Measurements from ENCODE around the gene MKKS.
"Not testable (repeated sequence)": the region's sequence is repeated elsewhere in the genome, so short reads cannot be mapped to it uniquely, and the experiment has no call there.

The MKKS gene

GRCh38 chr20:10415013-10415650 is 18.9 kb downstream of the MKKS start:
- Mint-ChIP-seq H3K4me3 (no peak overlapping the region), H3K4me1 (peaks cover 9 to 19% of the 10 kb centered on the region in 2 donors), H3K27ac (no peak overlapping the region), H3K27me3 (no peaks in the 10 kb centered on the region), H3K9me3 (no peaks in the 10 kb centered on the region), H3K36me3 (peaks cover 16 to 19% of the 10 kb centered on the region in 2 donors)
- no peak for DNase-seq
- no peak for ATAC-seq (replicated peaks)

GRCh38 chr20:10412591-10413408 is 21.2 kb downstream of the MKKS start:
- peak; percentile 81 to 91 for ATAC-seq (replicated peaks)
- Mint-ChIP-seq H3K27me3 (no peaks in the 10 kb centered on the region), H3K4me3 (no peak overlapping the region), H3K4me1 (peaks cover 6 to 11% of the 10 kb centered on the region in 2 donors), H3K9me3 (no peaks in the 10 kb centered on the region), H3K27ac (no peak overlapping the region), H3K36me3 (peaks cover 16% of the 10 kb centered on the region in 2 donors)
- no peak for DNase-seq

GRCh38 chr20:10411673-10412072 is 22.3 kb downstream of the MKKS start:
- no peak overlapping the region for H3K4me3 Mint-ChIP-seq
- DNase-seq (no peak), ATAC-seq (replicated peaks) (no peak)
- H3K4me1 Mint-ChIP-seq: peaks cover 3 to 6% of the 10 kb centered on the region in 2 donors
- no peaks in the 10 kb centered on the region for H3K9me3 Mint-ChIP-seq
- no peak overlapping the region for H3K27ac Mint-ChIP-seq
- no peaks in the 10 kb centered on the region for H3K27me3 Mint-ChIP-seq
- H3K36me3 Mint-ChIP-seq: peaks cover 11 to 12% of the 10 kb centered on the region in 2 donors

GRCh38 chr20:10408108-10408813 is 25.8 kb downstream of the MKKS start:
- no peaks in the 10 kb centered on the region for H3K27me3 Mint-ChIP-seq
- no peak overlapping the region for H3K4me3 Mint-ChIP-seq
- no peaks in the 10 kb centered on the region for H3K9me3 Mint-ChIP-seq
- peaks cover 3 to 17% of the 10 kb centered on the region in 2 donors for H3K36me3 Mint-ChIP-seq
- H3K4me1 Mint-ChIP-seq: peaks cover 0 to 8% of the 10 kb centered on the region in 2 donors
- no peak overlapping the region for H3K27ac Mint-ChIP-seq
- ATAC-seq (replicated peaks) (no peak), DNase-seq (no peak)

GRCh38 chr20:10404959-10405530 is 29.0 kb downstream of the MKKS start:
- Mint-ChIP-seq H3K27me3 (no peaks in the 10 kb centered on the region), H3K4me3 (no peak overlapping the region), H3K4me1 (peaks cover 0 to 7% of the 10 kb centered on the region in 2 donors), H3K9me3 (no peaks in the 10 kb centered on the region), H3K36me3 (peaks cover 4 to 18% of the 10 kb centered on the region in 2 donors), H3K27ac (no peak overlapping the region)
- no peak for ATAC-seq (replicated peaks)
- no peak for DNase-seq

GRCh38 chr20:10404023-10404628 is 29.9 kb downstream of the MKKS start:
- H3K4me3 Mint-ChIP-seq: no peak overlapping the region
- no peaks in the 10 kb centered on the region for H3K27me3 Mint-ChIP-seq
- peaks cover 0 to 7% of the 10 kb centered on the region in 2 donors for H3K4me1 Mint-ChIP-seq
- H3K9me3 Mint-ChIP-seq: no peaks in the 10 kb centered on the region
- peaks cover 4 to 18% of the 10 kb centered on the region in 2 donors for H3K36me3 Mint-ChIP-seq
- DNase-seq: no peak
- no peak overlapping the region for H3K27ac Mint-ChIP-seq
- no peak for ATAC-seq (replicated peaks)

GRCh38 chr20:10402938-10403608 is 30.9 kb downstream of the MKKS start:
- H3K27ac Mint-ChIP-seq: no peak overlapping the region
- no peaks in the 10 kb centered on the region for H3K9me3 Mint-ChIP-seq
- H3K27me3 Mint-ChIP-seq: no peaks in the 10 kb centered on the region
- H3K4me1 Mint-ChIP-seq: peaks cover 0 to 7% of the 10 kb centered on the region in 2 donors
- ATAC-seq (replicated peaks): no peak
- H3K4me3 Mint-ChIP-seq: no peak overlapping the region
- DNase-seq: no peak
- H3K36me3 Mint-ChIP-seq: peaks cover 4 to 18% of the 10 kb centered on the region in 2 donors

- H3K27me3 Mint-ChIP-seq: no peaks in the 10 kb centered on the region
- ATAC-seq (replicated peaks) (no peak), DNase-seq (no peak)
- H3K36me3 Mint-ChIP-seq: peaks cover 4 to 8% of the 10 kb centered on the region in 2 donors
- no peak overlapping the region for H3K27ac Mint-ChIP-seq
- no peak overlapping the region for H3K4me3 Mint-ChIP-seq
- H3K9me3 Mint-ChIP-seq: no peaks in the 10 kb centered on the region
- H3K4me1 Mint-ChIP-seq: peaks cover 0 to 7% of the 10 kb centered on the region in 2 donors
Observed at GRCh38 chr20:10398834-10399369, 35.1 kb downstream of the MKKS start.

GRCh38 chr20:10394752-10395151 is 39.3 kb downstream of the MKKS start:
- not testable (repeated sequence) for H3K36me3 Mint-ChIP-seq; H3K4me3 Mint-ChIP-seq; ATAC-seq (replicated peaks); H3K27ac Mint-ChIP-seq; DNase-seq; H3K9me3 Mint-ChIP-seq; H3K27me3 Mint-ChIP-seq; H3K4me1 Mint-ChIP-seq

- Mint-ChIP-seq H3K27ac (no peak overlapping the region), H3K4me3 (no peak overlapping the region), H3K9me3 (no peaks in the 10 kb centered on the region), H3K36me3 (no peaks in the 10 kb centered on the region), H3K4me1 (no peaks in the 10 kb centered on the region), H3K27me3 (peaks cover 0 to 5% of the 10 kb centered on the region in 2 donors)
- no peak for DNase-seq
- ATAC-seq (replicated peaks): no peak
Observed at GRCh38 chr20:10390709-10391108, 43.3 kb downstream of the MKKS start.

- H3K4me3 Mint-ChIP-seq: no peak overlapping the region
- H3K4me1 Mint-ChIP-seq: no peaks in the 10 kb centered on the region
Observed at GRCh38 chr20:10388597-10388996, 45.4 kb downstream of the MKKS start.

GRCh38 chr20:10387686-10388085 is 46.3 kb downstream of the MKKS start:
- Mint-ChIP-seq H3K4me3 (no peak overlapping the region), H3K9me3 (no peaks in the 10 kb centered on the region), H3K36me3 (no peaks in the 10 kb centered on the region), H3K27ac (no peak overlapping the region), H3K4me1 (no peaks in the 10 kb centered on the region), H3K27me3 (peaks cover 8 to 9% of the 10 kb centered on the region in 2 donors)
- ATAC-seq (replicated peaks) (no peak), DNase-seq (no peak)

More at GRCh38 chr20:10388597-10388996, 45.4 kb downstream of the MKKS start:
- DNase-seq (no peak), ATAC-seq (replicated peaks) (no peak)
- Mint-ChIP-seq H3K36me3 (no peaks in the 10 kb centered on the region), H3K27me3 (peaks cover 1 to 5% of the 10 kb centered on the region in 2 donors), H3K27ac (no peak overlapping the region), H3K9me3 (no peaks in the 10 kb centered on the region)

GRCh38 chr20:10385850-10386544 is 48.0 kb downstream of the MKKS start:
- Mint-ChIP-seq H3K36me3 (no peaks in the 10 kb centered on the region), H3K9me3 (no peaks in the 10 kb centered on the region), H3K27ac (no peak overlapping the region), H3K4me3 (no peak overlapping the region), H3K4me1 (no peaks in the 10 kb centered on the region), H3K27me3 (peaks cover 4 to 11% of the 10 kb centered on the region in 2 donors)
- DNase-seq: no peak
- no peak for ATAC-seq (replicated peaks)

Data from stimulated activated naive B cell treated with anti-CD40 and anti-IgM and Interleukin-4, amounts not matched to agents 10 μg/mL and 1 μg/mL and 100 μg/mL, for 72 hours (primary cell).